Anterior cingulate cortex (tissue), 58 donors: ENCODE data around the gene APBA1.
"Not testable (repeated sequence)": the region's sequence is repeated elsewhere in the genome, so short reads cannot be mapped to it uniquely, and the experiment has no call there.

ENCODE experiments used
- DNase-seq, 58 donors: peaks; one replicate each; lab custom pipeline; 2025; lab: John Stamatoyannopoulos, UW

APBA1 gene

DNA sequence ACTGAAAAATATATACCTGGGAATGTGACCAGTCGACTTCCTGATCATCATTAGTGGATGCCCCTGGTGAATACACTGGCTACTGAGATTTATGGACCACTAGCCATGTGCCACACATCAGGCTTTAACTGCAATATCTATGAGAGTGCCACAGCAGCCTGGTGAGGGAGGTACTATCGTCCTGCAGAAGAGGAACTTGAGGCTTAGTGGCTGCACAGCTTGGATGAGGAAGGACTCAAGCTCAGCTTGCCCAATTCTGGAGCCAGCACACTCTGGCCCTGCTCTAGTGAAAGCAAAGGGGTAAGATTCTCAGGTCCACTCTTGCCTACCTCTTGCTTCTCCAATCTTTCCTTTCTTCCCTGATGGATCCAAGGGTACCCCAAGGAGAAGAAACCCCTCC is 217.8 kb downstream of the APBA1 start:
- no peak for DNase-seq

DNA sequence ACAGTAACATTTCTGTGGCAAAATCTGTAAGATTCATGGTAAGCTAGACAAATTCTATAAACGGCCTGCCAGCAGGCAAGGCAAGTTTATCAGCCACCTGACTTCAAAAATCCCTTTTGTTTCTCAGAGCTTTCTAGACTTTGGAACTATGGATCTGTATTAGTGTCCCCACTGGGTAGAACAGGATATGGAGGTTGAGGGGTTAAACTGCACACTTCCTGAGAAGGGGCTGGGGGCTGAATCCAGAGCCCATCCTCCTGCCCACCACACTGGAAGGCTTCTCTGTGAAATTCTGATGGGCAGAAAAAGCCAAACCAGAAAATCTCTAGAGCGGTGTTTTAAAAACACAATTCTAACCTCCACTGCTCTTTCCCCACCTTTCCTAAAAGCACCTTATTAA is 218.4 kb downstream of the APBA1 start:
- DNase-seq = no peak

DNA sequence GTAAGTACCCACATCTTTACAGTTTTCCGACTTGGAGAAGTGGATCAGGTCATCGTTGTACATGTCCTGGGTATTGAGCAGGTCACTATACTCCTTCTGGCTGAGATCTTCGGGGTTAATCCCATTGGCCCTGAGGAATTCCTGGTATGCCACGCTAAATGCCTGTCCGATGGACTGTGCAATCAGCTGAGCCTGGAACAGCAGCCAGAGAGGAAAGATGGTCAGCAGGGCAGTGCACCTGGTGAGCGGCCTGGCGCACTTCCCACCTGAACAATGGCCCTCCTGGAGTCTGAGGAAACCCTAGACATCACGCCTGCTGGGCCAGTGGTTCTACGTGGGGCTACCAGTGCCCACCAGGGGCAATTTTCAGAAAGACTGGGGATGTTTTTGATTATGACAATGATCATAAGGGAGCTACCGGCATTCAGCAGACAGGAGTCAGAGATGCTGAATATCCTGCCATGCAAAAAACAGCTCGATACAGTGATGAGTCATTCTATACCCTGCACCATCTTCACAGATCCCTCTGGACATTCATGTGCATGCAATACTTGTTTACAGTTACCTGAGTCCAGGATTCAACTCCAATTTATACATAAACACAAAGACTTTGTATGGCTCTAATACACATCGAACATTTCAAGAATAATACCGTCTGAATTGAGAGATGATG is 219.9 kb downstream of the APBA1 start:
- no peak for DNase-seq

DNA sequence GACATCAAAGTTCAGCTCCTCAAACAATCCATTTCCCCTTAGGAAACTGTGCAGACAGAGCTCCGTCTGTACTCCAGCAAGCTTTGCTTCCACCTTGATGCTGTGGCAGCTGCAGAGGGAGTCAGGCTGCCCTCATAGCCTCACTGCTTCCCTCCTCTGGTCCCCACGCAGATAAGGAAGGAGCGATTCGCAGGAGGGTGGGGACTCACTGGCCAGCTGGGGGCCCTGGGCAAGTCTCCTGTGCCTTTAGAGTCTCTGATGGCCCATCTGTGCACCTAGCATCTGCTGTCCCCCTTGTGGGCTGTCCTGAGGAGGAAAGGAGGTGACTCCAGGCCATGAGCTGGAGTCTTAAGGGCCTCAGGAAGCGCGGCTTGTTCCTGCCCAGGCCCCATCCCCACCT is 225.7 kb downstream of the APBA1 start:
- DNase-seq = no peak

DNA sequence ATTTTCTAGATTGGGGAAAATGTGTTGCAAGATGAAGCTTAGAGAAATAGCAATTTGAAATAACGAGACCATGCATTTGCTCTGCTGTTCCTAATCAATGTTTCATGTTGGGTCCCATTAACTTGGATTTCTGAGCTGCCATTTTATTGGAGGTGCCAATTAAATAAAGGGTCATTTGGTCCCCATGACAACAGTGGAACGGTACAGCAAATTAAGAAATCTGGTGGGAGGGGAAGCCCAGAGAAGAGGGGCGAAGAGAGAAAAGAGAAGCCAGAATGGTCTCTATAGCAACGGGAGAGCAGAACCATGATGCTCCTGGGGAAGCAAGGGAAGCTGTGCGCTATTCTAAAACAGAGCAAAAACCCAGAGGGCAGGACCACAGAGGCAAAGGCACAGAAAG is 226.9 kb downstream of the APBA1 start:
- DNase-seq = no peak

DNA sequence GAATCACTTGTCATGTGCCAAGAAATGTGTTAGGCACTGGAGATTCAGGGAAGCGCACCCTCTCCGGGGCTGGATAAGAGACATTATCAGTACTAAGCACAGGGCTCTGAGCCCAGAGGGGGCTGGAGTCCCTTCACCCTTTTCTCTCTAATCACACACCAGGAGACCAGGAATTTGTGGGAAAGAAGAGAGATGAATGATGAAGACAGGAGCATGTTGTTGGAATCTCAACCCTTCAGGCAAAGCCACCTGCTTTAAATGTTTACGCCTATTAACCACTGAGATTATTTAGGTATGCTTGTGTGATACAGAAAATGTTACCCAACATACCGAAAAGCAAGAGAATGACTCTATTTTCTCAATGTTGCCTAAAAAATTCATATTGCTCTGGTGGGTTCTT is 227.4 kb downstream of the APBA1 start:
- DNase-seq = no peak

DNA sequence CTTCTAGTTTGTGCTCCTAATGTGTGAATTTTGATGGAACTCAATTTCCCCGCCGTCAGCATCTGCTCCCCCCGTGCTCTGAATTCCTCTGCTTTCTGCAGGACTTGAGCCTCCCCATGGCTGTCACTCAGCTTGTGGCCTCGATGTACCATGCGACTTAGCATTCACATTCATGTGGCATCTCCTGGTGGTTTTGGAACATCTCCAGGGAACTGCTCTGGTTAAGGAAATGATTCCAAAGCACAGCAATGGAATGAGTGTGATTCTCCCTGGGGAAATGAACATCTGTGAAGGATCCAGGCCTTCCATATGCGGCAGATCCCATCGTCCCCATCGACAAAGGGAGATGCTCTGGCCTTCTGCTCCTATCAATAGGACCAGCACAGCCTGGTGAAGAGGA is 228.2 kb downstream of the APBA1 start:
- no peak for DNase-seq

DNA sequence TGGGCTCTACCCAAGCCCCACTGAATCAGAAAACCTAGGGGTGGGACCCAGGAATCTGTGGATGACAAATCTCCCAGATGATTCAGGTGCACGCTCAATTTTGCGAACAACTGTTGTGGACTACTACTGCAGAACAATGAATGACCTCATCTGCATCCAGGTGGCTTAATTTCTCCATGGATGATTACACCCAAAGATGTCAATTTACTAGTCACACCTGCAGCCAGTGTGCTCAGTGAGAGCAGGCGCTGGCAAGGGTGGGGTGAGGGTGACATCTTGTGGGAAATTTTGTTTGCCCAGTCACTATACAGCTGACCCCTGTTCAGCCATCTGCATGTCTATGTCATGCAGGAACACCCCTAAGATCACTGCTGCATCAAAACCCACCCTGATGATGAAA is 229.0 kb downstream of the APBA1 start:
- no peak for DNase-seq

DNA sequence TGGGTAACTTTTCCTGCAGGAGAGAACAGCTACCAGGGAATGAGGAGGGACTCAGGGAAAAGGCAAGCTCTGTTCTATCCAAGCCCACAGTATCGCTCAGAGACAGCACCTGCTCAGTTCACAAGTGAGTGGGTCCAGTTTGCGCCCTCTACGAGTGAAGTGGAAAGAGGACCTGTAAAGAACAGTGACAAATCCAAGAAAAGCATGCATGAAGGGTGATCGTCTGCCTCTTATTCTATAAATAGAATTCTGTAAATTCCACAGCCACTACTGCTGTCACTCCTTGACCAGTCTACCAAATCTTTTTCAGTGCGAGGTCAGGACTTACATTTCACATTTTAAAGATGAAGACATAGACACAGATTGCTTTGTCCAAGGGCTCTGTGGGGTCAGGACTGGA is 229.7 kb downstream of the APBA1 start:
- no peak for DNase-seq

DNA sequence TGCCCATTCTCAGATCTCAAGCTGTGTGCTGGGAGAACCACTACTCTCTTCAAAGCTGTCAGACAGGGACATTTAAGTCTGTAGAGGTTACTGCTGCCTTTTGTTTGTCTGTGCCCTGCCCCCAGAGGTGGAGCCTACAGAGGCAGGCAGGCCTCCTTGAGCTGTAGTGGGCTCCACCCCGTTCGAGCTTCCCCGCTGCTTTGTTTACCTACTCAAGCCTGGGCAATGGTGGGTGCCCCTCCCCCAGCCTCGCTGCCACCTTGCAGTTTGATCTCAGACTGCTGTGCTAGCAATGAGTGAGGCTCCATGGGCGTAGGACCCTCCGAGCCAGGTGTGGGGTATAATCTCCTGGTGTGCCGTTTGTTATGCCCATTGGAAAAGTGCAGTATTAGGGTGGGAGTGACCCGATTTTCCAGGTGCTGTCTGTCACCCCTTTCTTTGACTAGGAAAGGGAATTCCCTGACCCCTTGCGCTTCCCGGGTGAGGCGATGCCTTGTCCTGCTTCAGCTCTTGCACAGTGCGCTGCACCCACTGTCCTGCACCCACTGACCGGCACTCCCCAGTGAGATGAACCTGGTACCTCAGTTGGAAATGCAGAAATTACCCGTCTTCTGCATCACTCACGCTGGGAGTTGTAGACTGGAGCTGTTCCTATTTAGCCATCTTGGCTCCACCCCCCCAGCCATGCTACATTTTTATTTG is 231.8 kb downstream of the APBA1 start:
- DNase-seq = not testable (repeated sequence)

DNA sequence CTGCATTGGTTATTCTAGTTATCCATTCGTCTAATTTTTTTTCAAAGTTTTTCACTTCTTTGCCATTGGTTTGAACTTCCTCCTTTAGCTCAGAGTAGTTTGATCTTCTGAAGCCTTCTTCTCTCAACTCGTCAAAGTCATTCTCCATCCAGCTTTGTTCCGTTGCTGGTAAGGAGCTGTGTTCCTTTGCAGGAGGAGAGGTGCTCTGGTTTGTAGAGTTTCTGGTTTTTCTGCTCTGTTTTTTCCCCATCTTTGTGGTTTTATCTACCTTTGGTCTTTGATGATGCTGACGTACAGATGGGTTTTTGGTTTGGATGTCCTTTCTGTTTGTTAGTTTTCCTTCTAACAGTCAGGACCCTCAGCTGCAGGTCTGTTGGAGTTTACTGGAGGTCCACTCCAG is 232.5 kb downstream of the APBA1 start:
- not testable (repeated sequence) for DNase-seq

DNA sequence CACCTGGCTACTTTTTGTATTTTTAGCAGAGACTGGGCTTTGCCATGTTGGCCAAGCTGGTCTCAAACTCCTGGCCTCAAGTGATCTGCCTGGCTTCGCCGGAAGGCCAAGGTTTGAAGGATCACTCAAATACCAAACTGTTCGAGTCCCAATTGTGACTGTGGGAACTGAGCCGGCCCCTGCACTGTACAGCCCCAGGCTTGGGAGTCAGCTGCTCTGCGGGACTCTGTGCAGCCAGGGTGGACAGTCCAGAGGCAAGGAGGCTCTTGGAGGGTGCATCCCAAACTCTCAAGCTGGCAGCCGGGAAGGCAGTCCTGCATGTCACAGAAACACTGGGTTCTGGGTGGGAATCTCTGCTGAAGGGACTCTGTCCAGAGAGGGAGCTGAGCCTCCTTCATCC is 238.2 kb downstream of the APBA1 start:
- no peak for DNase-seq

DNA sequence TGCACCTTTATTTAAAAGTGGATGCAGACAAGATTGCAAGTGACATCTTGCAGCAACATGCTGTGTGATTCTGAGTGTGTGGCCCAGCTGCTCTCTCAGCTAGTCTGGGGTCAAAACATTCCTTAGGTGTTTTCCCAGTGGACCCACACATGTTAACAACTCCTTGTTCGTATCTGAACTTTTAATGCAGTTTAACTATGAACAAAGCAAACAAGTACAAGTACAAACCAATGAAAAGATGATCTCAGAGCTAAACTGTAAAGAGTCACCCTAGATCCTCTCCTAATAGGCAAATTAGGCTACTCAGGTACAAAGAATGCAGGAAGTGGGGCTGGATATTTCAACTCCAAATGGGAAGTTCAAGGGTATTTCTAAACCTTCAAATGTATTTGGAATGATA is 238.8 kb downstream of the APBA1 start:
- no peak for DNase-seq

DNA sequence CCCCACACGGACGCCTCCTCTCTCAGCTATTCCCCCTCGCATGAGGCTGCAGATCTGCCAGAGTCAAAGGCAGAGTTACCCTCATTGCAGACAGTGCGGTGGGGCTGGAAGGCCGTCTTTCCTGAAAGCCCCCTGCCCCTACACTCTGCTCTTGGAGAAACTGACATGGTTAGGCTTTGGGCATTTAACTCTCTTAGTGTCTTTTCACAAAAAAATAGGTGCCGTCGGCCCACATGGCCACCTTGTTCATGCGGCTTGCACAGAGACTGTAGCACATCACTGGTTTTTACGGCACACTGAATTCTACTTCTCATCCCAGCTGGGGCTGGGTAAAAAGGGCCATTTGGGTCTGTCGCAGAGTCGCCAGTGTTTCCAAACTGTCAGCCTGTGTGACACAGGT is 239.5 kb downstream of the APBA1 start:
- DNase-seq = no peak

DNA sequence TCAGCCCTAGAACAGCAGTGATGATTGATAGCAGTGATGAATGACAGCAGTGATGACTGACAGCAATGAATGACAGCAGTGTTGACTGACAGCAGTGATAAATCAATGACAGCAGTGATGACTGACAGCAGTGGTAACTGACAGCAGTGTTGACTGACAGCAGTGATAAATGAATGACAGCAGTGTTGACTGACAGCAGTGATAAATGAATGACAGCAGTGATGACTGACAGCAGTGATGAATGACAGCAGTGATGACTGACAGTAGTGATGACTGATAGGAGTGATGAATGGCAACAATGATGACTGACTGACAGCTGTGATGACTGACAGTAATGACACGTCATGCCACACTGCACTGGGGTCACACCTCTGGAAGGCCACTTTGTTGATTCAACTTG is 240.4 kb downstream of the APBA1 start:
- no peak for DNase-seq

DNA sequence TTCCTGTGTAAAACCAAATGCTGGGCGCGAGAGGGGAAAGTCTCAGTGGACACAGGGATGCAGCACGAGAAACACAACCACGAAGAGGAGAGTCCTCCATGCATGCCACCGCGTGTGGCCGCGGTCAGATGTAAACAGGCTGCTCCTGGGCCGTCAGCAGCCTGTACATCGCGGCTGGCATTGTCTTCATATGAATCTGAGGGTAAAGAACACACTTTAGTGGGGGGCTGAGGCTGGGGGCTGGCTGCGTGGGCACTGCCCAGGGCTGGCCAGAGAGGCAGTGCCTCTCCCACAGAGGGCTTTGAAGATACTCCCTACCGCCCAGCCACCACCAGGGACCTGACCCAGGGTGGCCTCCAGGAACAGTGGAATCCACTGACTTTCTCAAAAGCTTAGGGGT is 241.0 kb downstream of the APBA1 start:
- DNase-seq = no peak

DNA sequence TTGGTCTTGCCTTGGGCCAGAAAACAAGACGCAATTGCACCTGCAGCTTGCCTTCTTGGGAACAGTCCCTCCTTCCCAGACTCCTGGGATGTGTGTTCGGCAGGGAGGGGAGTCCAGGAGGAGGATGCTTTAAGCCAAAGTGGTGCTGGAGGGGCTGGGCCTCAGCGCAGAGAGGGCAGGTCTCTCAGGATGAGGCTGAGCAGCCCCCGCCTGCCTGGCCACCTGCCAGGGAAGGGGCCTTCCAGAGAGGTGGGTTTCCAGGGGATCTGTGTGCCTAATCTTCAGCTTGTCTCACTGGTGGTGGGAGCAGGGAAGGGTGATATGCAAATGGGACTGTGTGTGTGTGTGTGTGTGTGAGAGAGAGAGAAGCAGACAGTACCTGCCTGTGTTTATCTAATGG is 242.0 kb downstream of the APBA1 start:
- DNase-seq = no peak

DNA sequence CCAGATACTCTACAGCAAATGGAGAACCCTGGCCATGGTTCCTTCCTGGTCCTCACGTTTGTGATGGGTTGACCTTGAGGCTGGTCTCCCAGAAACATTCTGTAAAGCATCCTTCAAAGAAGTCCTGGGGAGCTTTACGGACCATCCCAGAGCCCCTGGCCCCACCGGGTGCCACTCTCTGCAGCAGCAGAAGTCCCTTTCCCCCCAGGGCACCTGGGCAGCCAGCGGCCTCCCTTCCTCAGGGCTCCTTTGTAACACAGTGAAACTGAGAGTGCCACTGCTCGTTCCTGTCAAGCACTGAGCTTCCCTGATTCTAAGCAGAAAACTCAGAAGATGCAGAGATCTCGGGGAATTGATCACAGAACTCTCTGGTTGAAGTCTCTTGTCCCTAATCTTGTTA is 242.9 kb downstream of the APBA1 start:
- no peak for DNase-seq

DNA sequence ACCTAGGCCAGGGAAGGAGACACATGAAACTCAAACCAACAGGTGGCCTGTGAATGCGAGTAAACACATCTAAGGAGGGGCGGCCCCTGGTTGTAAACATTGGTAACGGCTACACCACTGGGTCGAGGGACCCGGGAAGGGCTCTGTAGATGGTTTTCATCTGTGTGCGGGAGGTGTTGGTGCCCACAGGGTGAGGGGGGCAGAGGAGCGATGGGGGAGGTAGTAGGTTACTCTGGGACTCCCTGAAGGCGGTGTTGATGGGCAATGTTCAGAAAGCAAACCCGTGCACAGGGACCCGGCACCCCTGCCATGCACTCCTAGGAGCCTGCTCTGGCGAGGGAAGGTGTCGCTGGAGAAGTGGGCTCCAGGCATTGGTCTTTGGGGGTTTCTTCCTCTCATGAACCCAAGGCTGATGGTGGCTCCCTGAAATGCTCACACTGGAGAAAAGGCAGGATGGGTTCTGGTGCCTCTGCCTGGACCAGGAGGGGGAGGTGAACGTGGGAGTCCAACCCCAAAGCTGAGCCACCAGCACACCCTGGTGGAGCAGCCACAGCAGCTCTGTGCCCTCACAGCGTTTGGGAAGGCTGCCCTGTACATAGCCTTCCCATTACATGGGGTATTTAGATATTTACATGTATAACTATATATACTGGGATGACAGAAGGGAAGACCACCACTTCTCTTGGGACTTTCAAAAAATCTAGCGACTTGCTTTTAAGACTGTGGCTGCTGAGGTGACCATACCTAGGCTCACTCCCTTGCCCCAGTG is 244.0 kb downstream of the APBA1 start:
- DNase-seq = no peak

DNA sequence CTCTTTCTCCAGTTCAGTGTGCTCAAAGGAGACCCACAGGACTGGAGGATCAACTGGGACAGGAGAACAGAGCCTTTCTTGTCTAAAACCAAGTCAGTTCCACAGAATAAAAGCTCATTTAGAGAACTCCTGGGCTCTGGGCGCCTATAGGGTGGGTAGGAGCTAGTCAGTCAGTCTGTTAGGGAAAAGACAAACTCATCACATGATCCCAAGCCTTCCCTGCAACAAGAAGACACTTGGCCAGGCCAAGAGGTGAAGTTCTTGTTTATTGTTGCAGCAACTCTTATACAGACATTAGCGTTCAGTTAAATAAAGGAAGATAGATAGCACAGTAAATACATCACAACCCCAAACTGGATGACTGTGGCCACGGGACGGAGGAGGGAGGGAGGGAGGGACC is 244.9 kb downstream of the APBA1 start:
- peak in 19 of 58 donors; percentile 2 to 75 (median 25) for DNase-seq

DNA sequence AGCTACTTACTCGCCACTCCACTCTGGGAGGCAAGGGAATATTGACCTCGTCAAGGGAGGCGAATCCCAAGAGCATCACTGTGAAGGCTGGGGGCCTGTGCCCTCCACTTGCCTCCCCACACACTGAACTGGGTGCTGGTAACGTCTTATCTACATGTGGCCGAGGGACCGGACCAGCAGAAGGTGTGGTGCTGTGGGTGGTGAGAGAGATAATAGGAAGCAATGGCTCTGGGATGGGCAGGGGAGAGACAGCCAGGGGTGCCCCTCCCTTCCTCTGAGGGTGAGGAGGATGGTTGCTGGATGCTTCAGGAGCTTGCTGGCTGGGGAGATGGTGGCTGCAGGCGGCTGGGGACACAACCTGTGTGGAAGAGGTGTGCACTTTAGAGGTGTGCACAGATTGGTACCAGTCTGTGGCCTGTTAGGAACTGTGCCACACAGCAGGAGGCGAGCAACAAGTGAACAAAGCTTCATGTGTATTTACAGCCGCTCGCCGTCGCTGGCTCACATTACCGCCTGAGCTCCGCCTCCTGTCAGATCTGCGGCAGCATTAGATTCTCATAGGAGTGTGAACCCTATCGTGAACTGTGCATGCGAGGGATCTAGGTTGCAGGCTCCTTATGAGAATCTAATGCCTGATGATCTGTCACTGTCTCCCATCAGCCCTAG is 246.9 kb downstream of the APBA1 start:
- peak in 30 of 58 donors; percentile 2 to 70 (median 33) for DNase-seq
